ENCODE results near the gene ERBIN.
"Not testable (repeated sequence)": the region's sequence is repeated elsewhere in the genome, so short reads cannot be mapped to it uniquely, and the experiment has no call there.

The ERBIN gene

DNA sequence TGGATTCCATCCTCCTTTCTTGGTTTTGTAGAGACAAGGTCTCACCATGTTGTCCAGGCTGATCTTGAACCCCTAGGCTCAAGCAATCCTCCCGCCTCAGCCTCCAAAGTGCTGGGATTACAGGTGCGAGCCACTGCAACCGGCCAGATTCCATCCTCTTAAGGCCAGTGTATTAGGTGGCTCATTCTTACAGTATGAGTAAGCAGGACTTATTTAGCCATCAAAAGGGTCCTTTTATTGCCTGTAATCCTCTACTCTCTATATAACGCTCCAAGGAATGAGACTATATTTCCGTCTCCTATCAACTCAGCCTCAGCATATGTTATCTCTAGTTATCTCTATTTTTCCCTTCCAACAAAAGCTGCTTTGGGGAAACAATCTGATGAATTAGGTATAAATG lies 3.0 kb upstream of the ERBIN start:
- no peak for DNase-seq

DNA sequence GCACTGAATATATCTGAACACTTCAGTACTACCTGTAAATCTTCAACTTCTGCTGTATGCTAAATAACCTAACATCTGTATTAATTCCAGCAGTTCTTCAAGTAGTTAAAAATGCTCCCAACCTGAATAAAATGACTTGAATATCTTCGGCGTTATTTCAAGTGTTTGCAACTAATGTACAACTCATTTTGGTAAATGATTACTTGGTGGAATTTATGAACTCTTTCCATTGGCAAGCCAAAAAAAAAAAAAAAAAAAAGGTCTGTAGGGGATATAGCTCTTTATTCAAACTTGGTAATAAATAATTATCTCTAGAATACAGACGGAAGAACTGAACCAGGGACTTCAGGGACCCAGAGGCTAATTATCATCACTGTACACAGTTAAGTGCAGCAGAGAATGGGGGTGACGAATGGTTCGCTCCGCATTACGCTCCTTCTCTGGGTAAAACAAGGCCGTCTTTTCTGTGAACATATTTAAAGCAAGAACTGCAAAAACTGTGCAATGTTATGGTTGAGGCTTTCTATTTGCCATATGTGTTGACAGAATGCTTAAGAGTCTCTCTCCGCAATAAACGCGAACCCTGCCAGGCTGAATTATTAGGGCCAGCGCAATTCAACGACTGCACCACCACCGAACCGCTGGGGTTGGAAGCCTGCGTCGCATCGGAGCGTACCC lies 1.9 kb upstream of the ERBIN start:
- DNase-seq, result no peak

DNA sequence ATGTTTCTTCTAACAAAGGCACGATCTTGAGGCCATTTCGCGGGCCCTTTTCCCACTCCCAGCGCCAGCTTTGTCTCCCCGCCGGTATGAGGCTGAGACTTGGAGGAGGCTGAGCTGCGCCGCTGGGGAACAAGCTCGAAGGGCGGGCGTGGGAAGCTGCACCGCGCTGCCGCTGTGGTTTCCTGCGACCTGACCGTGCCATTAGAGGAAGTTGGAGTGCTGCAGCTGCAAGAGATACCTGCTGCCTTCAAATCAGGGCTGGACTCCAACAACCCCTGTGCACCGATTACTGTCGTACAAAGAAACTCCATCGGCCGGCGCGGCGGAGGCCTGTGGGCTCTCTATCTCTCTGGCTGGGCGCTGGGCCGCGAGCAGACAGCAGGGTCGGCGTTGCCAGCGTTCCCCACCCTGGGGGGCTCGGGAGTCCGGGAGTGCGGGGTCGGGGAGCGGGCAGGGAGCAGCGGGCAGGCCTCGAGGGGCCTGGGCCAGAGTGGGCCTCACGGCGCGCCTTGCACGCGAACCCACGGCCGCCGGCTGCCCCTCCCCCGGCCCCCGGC lies 1.3 kb upstream of the ERBIN start:
- DNase-seq, result peak; percentile 72 to 77

DNA sequence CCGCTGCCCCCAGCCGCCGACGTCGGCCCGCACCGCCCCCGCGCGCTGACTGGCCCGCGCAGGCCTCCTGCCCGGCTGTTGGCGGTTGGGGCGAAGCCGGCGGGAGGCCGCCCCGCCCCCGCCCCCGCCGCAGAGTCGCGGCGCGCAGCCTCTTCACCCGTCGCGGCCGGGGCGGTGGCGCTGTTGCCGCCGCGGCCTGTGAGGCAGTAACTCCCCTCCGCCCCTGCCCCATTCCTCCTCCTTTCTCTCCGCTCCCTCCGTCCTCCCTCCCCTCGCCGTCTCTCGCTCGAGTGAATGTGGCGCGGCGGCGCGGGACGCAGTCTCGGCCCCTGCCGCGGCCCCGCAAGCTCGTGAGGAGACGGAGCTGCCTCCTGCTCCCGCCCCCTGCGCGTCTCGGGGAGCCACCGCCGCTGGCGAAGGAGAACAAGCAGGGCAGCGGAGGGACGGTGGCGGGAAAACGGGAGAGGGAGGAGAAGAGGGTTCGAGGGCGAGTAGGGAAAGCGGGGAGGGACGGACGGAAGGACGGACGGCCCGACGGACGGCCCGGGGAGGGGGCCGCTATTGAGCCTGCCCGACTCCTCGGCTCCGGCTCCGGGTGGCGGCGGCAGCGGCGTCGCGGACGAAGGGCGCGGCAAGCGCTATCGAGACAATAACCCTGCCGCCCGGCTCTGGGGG lies 637 bp upstream of the ERBIN start:
- peak; percentile 67 to 72 for DNase-seq

DNA sequence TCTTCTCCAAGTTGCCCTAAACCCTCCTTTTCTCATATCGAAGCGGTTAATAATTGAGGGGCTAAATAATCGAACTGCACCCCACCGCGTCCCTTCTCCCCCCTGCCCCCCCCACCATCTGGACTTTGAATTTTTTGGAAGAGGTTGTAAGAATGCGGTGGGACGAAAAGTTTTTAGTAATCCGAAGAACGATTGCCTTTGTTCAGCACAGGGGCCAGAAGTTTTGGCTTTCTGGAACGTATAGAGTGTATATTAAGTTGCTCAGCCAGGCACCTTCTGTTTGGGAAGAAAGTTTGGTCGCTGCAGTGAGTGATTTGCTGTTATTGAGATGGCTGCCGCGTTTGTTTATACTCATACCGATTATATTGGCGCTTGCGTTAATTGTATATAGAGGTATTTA lies 518 bp downstream of the ERBIN start:
- peak in 1 of 2 experiments; percentile 14 for DNase-seq

DNA sequence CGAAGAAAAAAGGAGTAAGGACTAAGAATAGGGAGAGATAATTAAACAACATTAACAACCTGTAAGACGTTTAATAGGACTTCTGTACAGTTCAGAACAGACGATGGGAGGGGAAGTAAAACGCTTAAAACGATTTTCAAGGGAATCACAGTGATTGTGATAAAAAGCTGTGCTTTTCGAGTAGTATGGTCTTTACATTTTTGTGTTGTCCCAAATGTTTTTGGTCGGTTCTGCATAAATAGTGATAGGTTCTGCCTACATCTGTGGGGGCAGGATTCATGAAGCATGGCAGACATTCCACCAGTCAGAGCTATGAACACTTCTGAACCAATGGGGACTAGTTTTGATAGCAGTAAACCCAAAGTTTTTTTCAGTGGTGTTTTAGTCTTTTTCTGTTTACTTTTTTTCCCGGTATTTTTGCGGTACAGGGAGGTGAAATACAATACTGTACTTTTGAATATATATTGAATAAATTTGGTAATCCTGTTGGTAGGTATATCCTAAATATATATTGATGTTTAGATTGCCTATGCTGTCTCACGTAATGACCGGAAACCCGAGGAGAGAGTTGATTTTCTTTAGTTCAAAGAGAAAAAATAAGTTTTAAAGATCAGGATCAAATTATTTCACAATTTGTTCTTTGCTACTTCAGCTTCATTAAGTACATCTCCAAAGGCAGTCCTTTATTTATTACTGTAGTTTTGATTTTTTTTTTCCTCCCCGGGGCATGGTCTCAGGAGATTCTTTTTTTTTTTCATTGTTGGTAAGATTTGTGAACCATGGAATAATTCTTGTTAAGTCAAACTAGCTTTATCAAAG lies 1.3 kb downstream of the ERBIN start:
- DNase-seq, result peak in 1 of 2 experiments; percentile 23

DNA sequence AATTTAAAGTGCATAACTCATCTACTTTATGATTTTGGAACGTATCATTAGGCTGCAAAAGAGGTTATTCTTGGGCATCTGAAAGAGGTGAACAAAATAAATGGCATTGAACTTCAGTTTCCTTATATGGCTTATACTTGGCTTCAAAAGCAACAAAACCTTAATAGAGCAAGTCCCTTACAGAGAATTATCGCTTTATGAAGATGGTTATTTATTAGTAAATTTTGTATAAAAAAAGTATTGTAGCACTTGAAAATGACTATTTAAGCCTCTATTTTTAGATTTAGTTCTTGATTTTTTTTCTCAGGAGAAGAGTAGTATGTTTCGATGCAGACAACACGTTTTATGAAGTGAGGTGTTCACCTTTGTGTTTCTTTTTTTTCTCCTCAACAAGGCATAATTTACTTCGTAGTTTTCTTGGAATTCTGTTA lies 2.0 kb downstream of the ERBIN start:
- DNase-seq, result no peak

DNA sequence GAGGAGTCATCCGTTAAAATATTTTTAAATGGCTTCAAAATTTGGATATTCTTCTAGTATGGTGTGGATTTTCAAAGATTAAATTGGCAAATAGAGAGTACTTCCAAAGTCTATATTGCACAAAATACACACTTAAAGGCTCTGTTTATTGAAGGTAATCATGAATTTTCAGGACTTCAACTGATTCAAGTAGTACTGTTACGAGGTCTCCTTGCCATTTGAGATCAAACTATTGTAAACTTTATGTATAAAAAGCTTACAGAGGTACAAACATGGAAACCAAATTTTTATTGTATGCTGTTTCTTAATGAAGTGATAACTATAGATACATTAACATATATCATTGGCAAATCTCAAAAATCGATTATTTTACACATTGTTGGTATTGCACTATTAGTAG lies 2.5 kb downstream of the ERBIN start:
- DNase-seq, result no peak

DNA sequence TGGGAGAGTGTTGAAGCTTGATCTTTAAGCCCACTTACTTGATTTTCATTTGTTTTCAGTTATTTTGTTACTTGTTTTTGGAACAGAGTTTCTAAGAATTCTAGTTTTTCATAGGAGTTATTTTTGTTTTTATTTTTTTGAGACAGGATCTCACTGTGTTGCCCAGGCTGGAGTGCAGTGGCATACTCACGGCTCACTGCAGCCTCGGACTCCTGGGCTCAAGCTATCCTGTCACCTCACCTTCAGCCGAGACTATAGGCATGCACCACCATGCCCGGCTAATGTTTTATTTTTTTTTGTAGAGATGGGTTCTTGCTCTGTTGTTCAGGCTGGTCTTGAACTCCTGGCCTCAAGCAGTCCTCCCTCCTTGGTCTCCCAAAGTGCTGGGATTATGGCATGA lies 6.3 kb downstream of the ERBIN start:
- DNase-seq, result no peak

DNA sequence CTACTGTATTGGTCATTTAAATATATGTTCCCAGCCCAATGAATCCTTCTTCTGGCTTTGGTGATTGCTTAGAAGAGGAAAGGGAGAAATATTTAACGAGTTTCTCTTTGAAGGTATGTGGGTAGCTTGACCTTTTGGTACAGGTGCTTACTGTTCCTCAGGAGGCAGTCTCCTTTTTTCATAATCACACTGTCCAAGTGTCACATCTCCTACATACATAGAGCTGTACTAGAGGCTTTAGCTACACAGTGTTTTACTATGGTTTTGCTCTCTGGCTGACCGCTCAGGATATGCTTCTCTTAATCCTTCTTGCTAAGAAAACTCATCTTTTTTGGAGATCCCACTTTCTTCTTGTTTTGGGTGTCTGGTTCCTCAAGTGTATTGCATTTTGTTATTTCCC lies 6.9 kb downstream of the ERBIN start:
- no peak for DNase-seq

DNA sequence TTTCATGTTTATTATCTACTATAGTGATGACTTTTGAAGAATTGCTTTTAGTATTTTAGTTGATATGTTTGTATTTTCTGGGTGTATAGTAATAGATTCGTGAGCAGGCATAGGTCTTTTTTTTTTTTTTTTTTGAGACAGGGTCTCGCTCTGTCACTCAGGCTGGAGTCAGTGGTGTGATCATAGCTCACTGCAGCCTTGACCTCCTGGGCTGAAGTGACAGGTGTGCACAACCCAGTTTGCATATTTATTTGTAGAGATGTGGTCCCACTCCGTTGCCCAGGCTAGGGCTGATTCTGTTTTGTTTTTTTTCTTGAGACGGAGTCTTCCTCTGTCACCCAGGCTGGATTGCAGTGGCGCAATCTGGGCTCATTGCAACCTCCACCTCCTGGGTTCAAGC lies 11.9 kb downstream of the ERBIN start:
- DNase-seq, result no peak

DNA sequence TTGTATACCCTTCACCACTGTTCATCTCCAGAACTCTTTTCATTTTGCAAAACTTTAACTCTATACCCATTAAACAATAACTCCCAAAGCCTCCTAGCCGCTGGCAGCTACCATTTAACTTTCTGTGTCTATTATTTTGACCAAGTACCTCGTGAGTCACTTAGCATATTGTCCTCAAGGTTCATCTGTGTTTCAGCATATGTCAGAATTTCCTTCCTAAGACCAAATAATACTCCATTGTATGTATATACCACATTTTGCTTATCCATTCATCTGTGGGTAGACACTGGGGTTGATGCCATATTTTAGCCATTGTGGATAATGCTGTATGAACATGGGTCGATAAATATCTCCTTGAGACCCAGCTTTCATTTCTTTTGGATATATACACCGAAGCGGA lies 17.4 kb downstream of the ERBIN start:
- DNase-seq, result no peak

DNA sequence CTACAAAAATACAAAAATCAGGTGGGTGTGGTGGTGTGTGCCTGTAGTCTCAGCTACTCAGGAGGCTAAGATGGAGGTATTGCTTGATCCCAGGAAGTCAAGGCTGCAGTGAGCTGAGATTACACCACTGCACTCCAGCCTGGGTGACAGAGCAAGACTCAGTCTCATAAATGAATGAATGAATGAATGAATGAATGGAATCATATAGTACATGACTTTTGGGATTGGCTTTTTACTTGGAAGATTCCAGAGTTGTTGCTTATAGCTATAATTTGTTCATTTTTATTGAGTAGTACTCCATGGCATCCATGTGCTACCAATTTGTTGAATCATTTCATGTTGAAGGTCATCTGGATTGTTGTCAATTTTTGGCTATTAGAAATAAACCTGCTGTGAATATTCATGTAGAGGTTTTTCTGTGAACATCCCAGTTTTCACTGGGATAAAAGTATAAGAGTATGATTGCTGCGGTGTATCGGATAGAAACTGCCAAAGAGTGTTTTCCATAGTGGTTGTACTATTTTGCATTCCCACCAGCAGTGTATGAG lies 19.9 kb downstream of the ERBIN start:
- no peak for DNase-seq

DNA sequence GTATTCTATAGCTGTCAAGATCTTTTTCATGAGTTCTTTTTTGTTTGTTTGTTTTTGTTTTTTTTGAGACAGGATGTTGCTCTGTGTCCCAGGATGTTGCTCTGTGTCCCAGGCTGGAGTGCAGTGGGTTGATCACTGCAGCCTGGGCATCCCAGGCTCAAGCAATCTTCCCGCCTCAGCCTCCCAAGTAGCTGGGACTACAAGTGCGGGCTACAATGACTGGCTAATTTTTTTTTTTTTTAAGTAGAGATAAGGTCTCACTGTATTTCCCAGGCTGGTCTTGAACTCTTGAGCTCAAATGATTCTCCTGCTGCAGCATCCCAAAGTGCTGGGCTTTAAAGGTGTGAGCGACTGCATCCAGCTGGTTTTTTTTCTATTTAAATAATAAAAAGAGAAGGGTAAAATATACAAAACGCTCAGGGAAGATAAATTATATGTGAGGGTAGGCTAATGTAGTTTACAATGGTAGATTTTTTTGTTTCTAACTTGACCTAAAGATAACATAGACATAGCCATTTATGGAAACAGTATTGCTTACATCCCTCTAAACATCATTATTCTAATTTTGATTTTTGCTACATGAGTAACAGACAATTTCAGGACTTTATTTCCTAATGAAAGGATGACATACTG lies 21.9 kb downstream of the ERBIN start:
- no peak for DNase-seq

DNA sequence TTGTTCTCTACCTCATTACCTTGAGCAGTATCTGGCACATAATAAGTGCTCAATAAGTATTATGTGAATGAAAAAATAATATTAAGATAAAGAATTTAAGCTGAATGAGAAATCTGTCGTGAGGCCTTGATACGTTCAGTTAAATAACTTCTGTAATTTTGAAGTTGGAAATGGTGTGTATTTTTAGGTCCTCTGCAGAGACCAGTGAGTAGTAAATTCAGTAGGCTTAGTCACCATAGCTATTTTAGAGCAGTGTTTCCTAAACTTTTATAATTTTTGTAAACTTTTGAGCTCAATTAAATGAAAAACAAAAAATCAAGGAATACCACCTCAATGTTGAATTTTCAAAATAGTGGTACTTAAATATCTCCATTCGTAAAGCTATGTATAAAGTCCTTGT lies 25.0 kb downstream of the ERBIN start:
- no peak for DNase-seq

DNA sequence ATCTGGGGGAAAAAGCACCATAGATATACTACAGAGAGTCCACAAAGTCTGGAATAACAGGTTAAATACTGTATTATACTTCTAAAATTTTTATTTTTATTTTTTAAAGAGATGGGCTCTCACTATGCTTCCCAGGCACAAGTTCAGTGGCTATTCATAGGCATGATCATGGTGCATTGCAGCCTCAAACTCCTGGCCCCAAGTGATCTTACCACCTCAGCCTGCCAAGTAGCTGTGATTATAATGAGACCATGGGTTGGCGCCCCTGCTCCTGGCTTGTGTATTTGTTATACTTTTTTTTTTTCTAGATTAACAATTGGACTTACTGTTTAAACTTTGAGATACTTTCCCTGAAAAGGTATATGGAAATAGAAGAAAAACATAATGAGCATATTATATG lies 25.9 kb downstream of the ERBIN start:
- DNase-seq, result no peak

DNA sequence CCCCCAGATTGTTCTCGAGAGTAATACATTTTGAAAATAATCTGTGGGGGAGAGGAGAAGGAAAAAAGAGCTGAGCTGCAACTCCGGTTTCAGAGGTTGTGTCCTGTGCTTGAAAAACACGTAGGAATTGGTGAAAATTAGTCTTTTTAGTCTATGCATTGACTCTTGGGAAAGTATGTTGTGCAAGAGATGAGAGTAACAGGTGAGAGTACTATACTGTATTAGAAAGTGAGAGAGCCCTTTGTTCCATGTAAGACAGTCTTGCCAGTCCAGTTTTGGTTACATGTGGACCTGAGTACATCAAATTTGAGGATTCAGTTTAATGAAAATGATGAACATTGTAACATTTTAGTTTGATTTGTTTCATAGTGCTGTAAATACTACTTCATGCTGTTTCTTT lies 27.8 kb downstream of the ERBIN start:
- no peak for DNase-seq

DNA sequence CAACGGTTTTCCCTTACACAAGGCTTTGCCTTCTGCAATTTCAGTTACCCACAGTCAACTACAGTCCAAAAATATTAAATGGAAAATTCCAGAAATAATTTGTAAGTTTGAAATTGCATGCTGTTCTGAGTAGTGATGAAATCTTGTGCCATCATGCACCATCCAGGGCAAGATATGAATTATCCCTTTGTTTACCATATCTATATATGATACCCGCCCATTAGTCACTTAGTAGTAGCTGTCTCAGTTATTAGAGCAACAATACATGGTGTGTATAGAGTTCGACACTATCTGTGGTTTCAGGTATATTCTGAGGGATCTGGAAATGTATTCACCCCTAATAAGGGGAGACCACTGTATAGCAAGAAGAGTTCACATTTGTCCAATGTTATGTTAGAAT lies 29.4 kb downstream of the ERBIN start:
- no peak for DNase-seq

DNA sequence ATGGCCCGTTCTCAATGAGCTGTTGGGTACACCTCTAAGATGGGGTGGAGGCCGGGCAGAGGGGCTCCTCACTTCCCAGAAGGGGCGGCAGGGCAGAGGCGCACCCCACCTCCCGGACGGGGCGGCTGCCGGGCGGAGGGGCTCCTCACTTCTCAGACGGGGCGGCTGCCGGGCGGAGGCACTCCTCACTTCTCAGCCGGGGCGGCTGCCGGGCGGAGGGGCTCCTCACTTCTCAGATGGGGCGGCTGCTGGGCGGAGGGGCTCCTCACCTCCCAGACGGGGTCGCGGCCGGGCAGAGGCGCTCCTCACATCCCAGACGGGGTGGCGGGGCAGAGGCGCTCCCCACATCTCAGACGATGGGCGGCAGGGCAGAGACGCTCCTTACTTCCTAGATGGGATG lies 31.3 kb downstream of the ERBIN start:
- not testable (repeated sequence) for DNase-seq

DNA sequence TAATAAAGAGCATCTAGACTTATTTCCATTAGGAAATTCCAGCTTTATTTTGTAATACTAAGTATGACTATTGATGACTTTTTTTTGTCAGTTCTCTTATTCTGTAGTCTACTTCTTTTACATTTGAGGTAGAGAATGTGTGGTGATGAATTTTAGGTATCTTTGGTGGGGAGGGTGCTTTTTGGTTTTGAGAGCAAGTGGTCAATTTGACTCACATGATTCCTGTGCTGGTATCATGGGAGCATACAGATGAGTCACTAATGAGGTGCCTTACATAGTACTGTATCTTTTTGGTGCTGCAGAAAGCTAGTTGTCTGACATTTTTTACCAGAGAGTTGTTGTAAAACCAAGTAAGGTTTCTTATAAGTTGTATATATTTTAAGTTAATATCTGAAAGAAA lies 35.3 kb downstream of the ERBIN start:
- no peak for DNase-seq

DNA sequence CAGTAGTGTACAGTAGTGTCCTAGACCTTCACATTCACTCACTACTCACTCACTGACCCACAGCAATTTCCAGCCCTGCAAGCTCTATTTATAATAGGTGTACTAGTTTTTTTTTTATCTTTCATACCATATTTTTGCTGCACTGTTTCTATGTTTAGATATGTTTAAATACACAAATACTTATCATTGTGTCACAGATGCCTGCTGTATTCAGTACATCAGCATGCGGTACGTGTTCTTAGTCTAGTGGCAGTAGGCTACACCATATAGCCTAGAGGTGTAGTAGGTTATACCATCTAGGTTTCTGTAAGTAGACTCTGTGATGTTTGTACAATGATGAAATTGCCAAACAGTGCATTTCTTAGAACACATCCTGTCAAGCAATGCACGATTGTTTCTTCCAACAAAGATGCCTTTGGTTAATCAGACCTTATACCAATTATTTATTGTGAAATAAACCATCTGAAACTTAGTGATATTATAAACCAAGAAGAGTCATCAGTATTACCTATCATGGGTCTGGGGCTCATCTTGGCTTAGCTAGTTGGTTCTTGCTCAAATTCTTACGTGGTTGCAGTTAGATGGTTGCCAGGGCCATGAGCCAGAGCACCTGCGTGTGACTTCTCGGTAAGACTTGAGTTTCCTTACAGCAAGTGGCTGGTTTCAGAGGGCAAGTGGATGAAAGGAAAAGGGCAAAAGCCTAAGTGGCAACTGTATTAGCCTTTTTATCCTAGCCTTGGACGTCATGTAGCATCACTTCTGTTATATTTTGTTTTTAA lies 41.1 kb downstream of the ERBIN start:
- no peak for DNase-seq

Measured in activated CD4-positive, alpha-beta T cell treated with anti-CD3 and anti-CD28 coated beads, Interleukin-2, amount 50 U/mL, for 48 hours (primary cell).